H1 (cell line): ENCODE data around the gene THADA. TPM values are rescaled to one million over a fixed set of nuclear protein-coding genes. Genes with fewer than 3 reads are reported as not detected.

Experiments
- polyA plus RNA-seq, 7 experiments: library from polyadenylated mRNA; depleted of rRNA in 3 of 7; stranded (reverse) in 5 of 7; unstranded in 2 of 7; fragments of >200 nt in 5 of 7; fragments of 200-250 nt in 2 of 7; gene quantifications; 1 replicate in 5 of 7; 2 replicates in 1 of 7; 4 replicates in 1 of 7; pipeline versions ENCODE4 v1.2.1 to v1.2.3, GENCODE V29; 2011 to 2013; ENCODE audit warnings: missing spikeins in 2 of 7, mixed read lengths in 2 of 7
- small RNA-seq: library from polyadenylated mRNA; stranded (forward); fragments of <200 nt; extraction: miRNeasy Mini kit (QIAGEN cat#:217004); gene quantifications from one replicate; pipeline ENCODE3, GENCODE V24; 2013; ENCODE audit not compliant: insufficient read depth
- total RNA-seq: library from RNA; stranded (reverse); fragmentation: NEBNext Ultra II Directional; extraction: Animal tissue kit (Norgen Biotek cat#: 25700); gene quantifications from 2 replicates; pipeline ENCODE4 v1.2.1, GENCODE V29; 2021

THADA gene
- total and polyA plus RNA-seq, 2 of the 8 experiments (the other 6 are each of a cell fraction or from before 2014, with no cell fraction given): 22.4 to 26.8 TPM

Small RNAs within 50 kb of the gene (small RNA-seq; reads per million reads assigned to genes)
- gene RF00019 (not detected), gene RN7SL531P (not detected), gene RNU6-958P (not detected)

Other genes starting within 250 kb of the THADA start
- gene PLEKHH2, start 41.2 kb upstream of the THADA start, total RNA-seq: 3.1 and 5.0 TPM in 2 replicates
- gene PLEKHH2, start 41.2 kb upstream of the THADA start, polyA plus RNA-seq (2011; rRNA removed): 2.0 and 2.2 TPM in 2 replicates
- not detected in 2 replicates for gene C1GALT1C1L, start 80.4 kb upstream of the THADA start, total RNA-seq
- 0.12 TPM in 1 of 2 replicates, not detected in the other for gene C1GALT1C1L, start 80.4 kb upstream of the THADA start, polyA plus RNA-seq (2011; rRNA removed)
- 6.4 and 7.6 TPM in 2 replicates for gene DYNC2LI1, start 178.0 kb upstream of the THADA start, total RNA-seq
- 2.2 and 3.9 TPM in 2 replicates for gene DYNC2LI1, start 178.0 kb upstream of the THADA start, polyA plus RNA-seq (2011; rRNA removed)
- gene ABCG5, start 242.8 kb upstream of the THADA start, total RNA-seq: not detected in 2 replicates
- not detected in 2 replicates for gene ABCG5, start 242.8 kb upstream of the THADA start, polyA plus RNA-seq (2011; rRNA removed)
- gene ABCG8, start 242.9 kb upstream of the THADA start, total RNA-seq: not detected in 2 replicates
- gene ABCG8, start 242.9 kb upstream of the THADA start, polyA plus RNA-seq (2011; rRNA removed): 0.02 TPM in 1 of 2 replicates, not detected in the other